22Rv1 (cell line): ENCODE results near the gene GPR176.

Source experiments
- H3K27ac ChIP-seq: fragments of 450-650 bp; 2 replicates; pipeline ENCODE4 v1.5.1; 2017
- ZFX ChIP-seq: fragments of 450-650 bp; IDR thresholded peaks from 2 replicates; pipeline ENCODE4 v1.6.1; 2017; ENCODE audit warnings: antibody characterized with exemption, borderline replicate concordance
- TF ChIP-seq, protein P1 (sequence below): fragments of 450-650 bp; IDR thresholded peaks from 2 replicates; pipeline ENCODE4 v1.5.1; 2017; ENCODE audit warnings: mild to moderate bottlenecking

Gene GPR176

GRCh38 chr15:39833515-39833981 is 86.5 kb downstream of the GPR176 start:
- TF ChIP-seq, protein P1, sequence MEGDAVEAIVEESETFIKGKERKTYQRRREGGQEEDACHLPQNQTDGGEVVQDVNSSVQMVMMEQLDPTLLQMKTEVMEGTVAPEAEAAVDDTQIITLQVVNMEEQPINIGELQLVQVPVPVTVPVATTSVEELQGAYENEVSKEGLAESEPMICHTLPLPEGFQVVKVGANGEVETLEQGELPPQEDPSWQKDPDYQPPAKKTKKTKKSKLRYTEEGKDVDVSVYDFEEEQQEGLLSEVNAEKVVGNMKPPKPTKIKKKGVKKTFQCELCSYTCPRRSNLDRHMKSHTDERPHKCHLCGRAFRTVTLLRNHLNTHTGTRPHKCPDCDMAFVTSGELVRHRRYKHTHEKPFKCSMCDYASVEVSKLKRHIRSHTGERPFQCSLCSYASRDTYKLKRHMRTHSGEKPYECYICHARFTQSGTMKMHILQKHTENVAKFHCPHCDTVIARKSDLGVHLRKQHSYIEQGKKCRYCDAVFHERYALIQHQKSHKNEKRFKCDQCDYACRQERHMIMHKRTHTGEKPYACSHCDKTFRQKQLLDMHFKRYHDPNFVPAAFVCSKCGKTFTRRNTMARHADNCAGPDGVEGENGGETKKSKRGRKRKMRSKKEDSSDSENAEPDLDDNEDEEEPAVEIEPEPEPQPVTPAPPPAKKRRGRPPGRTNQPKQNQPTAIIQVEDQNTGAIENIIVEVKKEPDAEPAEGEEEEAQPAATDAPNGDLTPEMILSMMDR: no peak
- TF ChIP-seq ZFX: no peak
- no peak overlapping the region for H3K27ac ChIP-seq

GRCh38 chr15:39830166-39830565 is 89.9 kb downstream of the GPR176 start:
- H3K27ac ChIP-seq: no peak overlapping the region
- TF ChIP-seq ZFX: no peak
- TF ChIP-seq, protein P1: no peak

- no peak overlapping the region for H3K27ac ChIP-seq
- TF ChIP-seq, protein P1: no peak
- no peak for TF ChIP-seq ZFX
These were observed 91.6 kb downstream of the GPR176 start for GRCh38 chr15:39828374-39828931.

DNA sequence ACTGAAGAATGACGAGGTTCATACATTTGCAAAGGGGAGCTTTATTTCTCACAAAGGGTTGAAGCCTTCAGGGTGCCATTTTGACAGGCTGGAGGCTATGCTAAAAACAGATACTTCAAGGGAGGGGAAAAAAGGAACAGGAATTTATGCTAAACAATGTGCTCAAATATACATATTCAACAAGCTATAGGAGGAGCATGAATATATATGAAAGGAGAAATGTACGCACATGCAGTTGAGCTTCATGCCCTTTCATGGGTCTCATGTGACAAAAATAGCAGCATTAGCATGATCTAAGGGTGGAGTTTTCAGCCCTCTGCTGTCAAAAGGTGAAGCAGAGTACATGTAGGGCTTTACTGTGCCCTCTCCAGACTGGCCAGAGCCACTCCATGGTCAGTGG is 93.1 kb downstream of the GPR176 start:
- TF ChIP-seq, protein P1: no peak
- TF ChIP-seq ZFX: no peak
- no peak overlapping the region for H3K27ac ChIP-seq

DNA sequence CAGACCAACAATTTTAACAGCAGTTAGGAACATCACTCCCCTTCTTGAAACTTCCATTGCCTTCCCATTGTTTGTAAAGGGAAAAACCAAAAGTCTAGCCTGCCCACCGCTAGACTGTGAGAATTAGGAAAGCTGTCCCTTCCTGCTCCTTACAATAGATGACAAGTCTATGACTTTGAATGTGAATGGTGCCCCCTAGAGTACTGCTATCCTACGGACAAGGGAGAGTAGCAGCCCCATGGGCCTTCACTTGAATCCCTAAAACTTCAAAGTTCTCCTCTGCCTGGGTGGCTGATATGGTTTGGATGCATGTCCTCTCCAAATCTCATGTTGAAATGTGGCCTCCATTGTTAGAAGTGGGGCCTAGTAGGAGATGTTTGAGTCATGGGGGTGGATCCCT is 96.4 kb downstream of the GPR176 start:
- no peak overlapping the region for H3K27ac ChIP-seq
- TF ChIP-seq ZFX: no peak
- TF ChIP-seq, protein P1: no peak

GRCh38 chr15:39820050-39820602 is 99.9 kb downstream of the GPR176 start:
- TF ChIP-seq, protein P1: no peak
- no peak overlapping the region for H3K27ac ChIP-seq

GRCh38 chr15:39819533-39819932 is 100.5 kb downstream of the GPR176 start:
- TF ChIP-seq, protein P1: no peak
- TF ChIP-seq ZFX: no peak
- no peak overlapping the region for H3K27ac ChIP-seq
